Liver (tissue), 3 donors: ENCODE results near the gene R3HCC1L.

Experiments
- CTCF ChIP-seq: fragments of 150-350 bp; IDR thresholded peaks from 2 replicates; pipeline ENCODE4 v1.5.1; 2017; ENCODE audit warnings: improper control_type of control experiment, low read depth, low read length; ENCODE audit not compliant: missing input control
- JUND ChIP-seq, 2 donors: IDR thresholded peaks; 2 replicates each; pipeline ENCODE4 v1.6.1; 2016; ENCODE audit warnings: antibody characterized with exemption in 2 of 2
- RAD21 ChIP-seq, 2 donors: IDR thresholded peaks; 2 replicates each; pipeline ENCODE4 v1.6.1; 2016; ENCODE audit warnings: antibody characterized with exemption in 2 of 2, mild to moderate bottlenecking in 2 of 2
- TAF1 ChIP-seq: conservative IDR thresholded peaks from 2 replicates; pipeline ENCODE4 v1.6.1; 2016; ENCODE audit warnings: antibody characterized with exemption, mild to moderate bottlenecking
- ZBTB33 ChIP-seq: IDR thresholded peaks from 2 replicates; pipeline ENCODE4 v1.6.1; 2016; ENCODE audit warnings: antibody characterized with exemption
- TF ChIP-seq, protein P1 (sequence below): IDR thresholded peaks from 2 replicates; pipeline ENCODE4 v1.6.1; 2016; ENCODE audit warnings: antibody characterized with exemption, mild to moderate bottlenecking
- TF ChIP-seq, protein P2 (sequence below): IDR thresholded peaks from 2 replicates; pipeline ENCODE4 v1.6.1; 2016; ENCODE audit warnings: antibody characterized with exemption
- TF ChIP-seq, protein P3 (sequence below): IDR thresholded peaks from 2 replicates; pipeline ENCODE4 v1.6.1; 2016; ENCODE audit warnings: antibody characterized with exemption
- donor health status: healthy.
- donor health status: healthy.

DNA sequence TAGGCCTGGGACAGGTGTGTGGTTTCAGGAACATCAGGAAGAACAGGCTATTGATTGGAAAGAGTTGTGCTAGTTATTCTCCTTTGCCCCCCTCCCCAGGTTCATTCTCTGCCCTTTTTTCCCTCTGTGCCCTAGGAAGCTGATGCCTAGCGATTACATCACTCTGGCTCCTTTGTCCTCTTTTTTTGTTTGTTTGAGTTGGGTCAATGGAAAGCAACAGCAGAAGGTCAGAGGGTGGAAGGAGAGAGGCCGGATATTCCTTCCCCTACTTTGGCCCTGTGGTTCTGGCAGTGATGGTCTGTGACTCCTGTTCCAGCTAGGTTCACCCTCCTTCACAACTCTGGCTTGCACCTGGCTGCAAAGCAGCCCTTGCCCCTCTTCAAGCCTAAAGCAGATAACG is 114.7 kb downstream of the R3HCC1L start:
- TF ChIP-seq CTCF: no peak
- no peak for TF ChIP-seq ZBTB33
- TF ChIP-seq, protein P1, sequence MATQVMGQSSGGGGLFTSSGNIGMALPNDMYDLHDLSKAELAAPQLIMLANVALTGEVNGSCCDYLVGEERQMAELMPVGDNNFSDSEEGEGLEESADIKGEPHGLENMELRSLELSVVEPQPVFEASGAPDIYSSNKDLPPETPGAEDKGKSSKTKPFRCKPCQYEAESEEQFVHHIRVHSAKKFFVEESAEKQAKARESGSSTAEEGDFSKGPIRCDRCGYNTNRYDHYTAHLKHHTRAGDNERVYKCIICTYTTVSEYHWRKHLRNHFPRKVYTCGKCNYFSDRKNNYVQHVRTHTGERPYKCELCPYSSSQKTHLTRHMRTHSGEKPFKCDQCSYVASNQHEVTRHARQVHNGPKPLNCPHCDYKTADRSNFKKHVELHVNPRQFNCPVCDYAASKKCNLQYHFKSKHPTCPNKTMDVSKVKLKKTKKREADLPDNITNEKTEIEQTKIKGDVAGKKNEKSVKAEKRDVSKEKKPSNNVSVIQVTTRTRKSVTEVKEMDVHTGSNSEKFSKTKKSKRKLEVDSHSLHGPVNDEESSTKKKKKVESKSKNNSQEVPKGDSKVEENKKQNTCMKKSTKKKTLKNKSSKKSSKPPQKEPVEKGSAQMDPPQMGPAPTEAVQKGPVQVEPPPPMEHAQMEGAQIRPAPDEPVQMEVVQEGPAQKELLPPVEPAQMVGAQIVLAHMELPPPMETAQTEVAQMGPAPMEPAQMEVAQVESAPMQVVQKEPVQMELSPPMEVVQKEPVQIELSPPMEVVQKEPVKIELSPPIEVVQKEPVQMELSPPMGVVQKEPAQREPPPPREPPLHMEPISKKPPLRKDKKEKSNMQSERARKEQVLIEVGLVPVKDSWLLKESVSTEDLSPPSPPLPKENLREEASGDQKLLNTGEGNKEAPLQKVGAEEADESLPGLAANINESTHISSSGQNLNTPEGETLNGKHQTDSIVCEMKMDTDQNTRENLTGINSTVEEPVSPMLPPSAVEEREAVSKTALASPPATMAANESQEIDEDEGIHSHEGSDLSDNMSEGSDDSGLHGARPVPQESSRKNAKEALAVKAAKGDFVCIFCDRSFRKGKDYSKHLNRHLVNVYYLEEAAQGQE: no peak
- TF ChIP-seq, protein P2, sequence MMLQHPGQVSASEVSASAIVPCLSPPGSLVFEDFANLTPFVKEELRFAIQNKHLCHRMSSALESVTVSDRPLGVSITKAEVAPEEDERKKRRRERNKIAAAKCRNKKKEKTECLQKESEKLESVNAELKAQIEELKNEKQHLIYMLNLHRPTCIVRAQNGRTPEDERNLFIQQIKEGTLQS: peak; percentile 78
- TF ChIP-seq, protein P3, sequence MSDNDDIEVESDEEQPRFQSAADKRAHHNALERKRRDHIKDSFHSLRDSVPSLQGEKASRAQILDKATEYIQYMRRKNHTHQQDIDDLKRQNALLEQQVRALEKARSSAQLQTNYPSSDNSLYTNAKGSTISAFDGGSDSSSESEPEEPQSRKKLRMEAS: no peak
- no peak for TF ChIP-seq TAF1
- TF ChIP-seq JUND (IDR thresholded peaks at IDR 0.05): no peak
- no peak for TF ChIP-seq RAD21 (IDR thresholded peaks at IDR 0.05)
